Measurements from ENCODE around the gene AFF2.

The AFF2 gene

DNA sequence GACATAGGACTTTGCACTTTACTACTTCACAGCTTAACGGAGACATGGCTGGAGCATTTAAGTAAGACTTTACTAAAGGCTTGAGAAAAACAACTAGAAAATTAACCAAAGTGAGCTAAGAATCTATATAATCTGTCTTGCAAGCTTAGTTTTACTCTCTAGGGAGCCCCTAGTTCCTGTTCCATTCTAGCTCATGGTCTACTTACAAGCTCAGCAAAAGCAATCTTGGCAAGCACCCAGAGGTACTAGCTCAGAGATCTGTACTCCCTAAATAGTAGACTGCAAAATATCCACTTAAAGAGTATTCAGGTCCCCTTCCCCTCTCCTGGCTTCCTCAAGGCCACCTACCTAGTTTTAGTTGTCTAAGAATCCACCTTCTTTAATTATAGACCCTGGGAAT, 535.7 kb downstream of the AFF2 start:
- no peak for DNase-seq

DNA sequence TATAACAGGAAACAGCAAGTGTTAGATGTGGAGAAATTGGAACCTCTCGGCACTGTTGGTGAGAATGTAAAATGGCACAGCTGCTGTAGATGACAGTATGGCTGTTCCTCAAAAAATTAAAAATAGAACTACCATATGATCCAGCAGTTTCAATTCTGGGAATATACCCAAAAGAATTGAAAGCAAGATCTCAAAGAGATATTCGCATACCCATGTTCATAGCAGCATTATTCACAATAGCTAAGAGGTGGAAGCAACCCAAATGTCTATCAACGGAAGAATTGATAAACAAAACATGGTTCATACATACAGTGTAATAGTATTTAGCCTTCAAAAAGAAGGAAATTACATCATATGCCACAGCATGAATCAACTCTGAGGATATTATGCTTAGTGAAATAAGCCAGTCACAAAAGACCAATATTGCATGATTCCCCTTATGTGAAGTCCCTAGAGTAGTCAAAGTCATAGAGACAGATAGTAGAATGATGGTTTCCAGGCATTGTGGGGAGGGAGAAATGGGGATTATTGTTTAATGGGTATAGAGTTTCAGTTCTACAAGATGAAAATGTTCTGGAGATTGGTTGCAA, 537.0 kb downstream of the AFF2 start:
- no peak for DNase-seq

DNA sequence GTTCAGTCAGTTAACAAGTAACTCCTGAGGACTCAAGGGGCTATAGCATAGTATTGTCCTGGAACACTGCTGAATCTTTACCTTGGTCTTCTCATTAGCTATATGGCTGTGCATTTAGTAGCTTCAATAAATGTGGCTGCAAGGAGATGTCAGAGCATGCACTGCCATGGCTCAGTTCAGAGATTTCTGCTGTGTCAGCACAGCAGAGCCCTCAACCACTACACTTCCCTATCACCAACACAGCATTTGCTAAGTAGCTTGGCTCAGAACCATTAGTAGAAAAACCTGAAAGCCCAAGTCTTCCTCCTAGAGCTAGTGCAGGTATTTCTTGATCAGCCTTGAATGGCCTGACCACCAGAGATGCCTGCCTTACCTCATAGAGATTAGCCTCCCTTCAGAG, 538.6 kb downstream of the AFF2 start:
- no peak for DNase-seq

DNA sequence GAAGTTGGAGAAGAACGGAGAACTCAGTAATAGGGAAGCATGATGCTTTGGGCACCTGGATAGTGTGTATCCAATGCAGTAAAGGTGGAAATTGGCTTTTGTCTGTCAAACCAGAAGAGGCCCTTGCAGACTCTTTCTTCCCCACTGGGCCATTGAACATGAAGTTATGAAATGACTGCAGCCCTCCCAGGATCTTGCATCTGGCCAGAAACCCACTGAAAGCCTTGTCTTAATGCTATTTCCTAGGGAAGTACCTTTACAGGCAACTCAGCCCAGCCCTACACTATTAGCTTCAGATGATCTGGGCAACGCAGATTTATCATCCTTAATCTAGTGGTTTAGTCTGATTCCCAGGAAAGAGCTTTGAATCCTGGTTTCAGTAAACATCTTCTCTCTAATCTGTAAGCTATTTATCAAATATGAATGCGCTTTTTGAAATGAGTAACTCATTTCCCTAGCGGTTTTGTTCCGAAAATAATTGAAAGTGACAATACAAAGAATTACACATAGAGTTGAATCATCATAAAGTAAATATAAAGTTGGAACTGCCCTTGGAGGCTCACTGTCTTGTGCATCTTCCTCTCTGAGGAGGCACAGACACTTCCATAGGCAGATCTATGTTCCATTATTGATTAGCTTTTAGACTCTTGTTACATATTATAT, 540.6 kb downstream of the AFF2 start:
- no peak for DNase-seq

DNA sequence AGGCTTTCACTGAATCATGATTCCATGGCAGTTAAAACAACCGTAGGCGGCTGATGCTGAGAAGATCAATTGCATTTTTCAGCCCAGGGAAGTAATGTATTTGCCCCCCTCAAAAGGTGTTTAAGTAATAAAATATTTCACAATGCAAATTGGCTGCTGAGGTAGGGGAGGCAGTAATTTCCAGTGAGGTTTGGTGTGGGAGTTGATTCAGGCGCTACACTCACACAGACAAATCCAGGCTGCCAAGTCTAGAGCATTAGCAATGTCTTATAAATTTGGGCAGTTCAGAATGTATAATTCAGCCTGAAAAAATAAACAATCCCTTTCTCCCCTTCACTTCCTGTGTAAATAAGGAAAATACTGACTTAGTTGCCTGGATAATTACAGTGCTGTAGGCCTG, 543.0 kb downstream of the AFF2 start:
- DNase-seq, result no peak

DNA sequence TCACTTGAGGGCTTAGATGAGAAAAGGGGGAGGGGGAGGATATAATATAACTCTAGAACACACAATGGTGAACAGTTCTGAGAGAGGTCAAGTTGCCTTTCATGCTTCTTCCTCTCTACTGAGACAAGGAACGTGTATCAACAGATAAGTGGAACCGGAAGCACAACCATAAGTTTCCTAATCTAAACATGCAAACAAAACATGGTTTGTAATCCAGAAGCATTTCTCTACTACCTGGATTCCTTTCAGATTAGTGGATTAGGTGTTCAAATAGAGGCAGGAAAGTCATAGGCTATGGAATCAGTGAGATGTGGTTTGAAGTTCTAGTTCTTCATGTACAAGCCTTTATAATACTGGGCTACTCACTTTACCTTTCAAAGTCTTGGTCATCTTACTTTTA, 544.1 kb downstream of the AFF2 start:
- DNase-seq, result no peak

DNA sequence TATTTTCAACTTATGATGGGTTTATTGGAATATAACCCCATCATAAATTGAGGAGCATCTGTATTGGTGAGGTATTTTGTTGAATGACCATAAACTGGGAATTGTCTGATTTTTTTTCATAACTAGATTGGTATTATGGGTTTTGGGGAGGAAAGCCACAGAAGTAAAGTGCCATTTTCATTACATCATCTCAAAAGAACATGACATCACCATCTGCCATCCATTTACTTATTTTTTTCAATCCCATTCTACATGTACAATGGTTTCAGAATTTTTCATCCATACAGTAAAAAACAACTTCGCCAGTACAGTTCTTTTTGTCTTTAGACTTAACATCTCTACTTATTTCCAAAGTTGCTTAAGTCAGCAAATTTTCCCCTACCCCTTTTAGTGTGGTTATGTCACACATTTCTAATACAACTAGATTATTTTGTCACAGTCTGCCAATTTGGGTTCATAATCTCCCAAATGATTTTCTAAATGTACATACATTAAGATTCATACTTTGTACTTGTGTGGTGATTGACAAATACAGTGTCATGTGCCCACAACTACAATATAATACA, 545.3 kb downstream of the AFF2 start:
- no peak for DNase-seq
